Measurements from ENCODE around the gene CCND1.

The CCND1 gene

GRCh38 chr11:69698362-69698761, 57.4 kb downstream of the CCND1 start:
- no peak for TF ChIP-seq CTCF (IDR thresholded peaks at IDR 0.05; ENCODE audit: low read depth, low read length)
- no peak for DNase-seq (ENCODE audit: extremely low read depth, low read depth)

GRCh38 chr11:69699213-69699612, 58.3 kb downstream of the CCND1 start:
- no peak for DNase-seq (ENCODE audit: extremely low read depth, low read depth)
- TF ChIP-seq CTCF (IDR thresholded peaks at IDR 0.05; ENCODE audit: low read depth, low read length): no peak

- TF ChIP-seq CTCF (IDR thresholded peaks at IDR 0.05; ENCODE audit: low read depth, low read length): no peak
- peak; percentile 4 for DNase-seq (ENCODE audit: extremely low read depth, low read depth)
These were observed 59.6 kb downstream of the CCND1 start for GRCh38 chr11:69700278-69701140.

GRCh38 chr11:69702239-69702691, 61.3 kb downstream of the CCND1 start:
- TF ChIP-seq CTCF (IDR thresholded peaks at IDR 0.05; ENCODE audit: low read depth, low read length): no peak
- DNase-seq (ENCODE audit: extremely low read depth, low read depth): no peak

- TF ChIP-seq CTCF (IDR thresholded peaks at IDR 0.05; ENCODE audit: low read depth, low read length): no peak
These were observed 62.0 kb downstream of the CCND1 start for GRCh38 chr11:69702769-69703452.

GRCh38 chr11:69703453-69703767, 62.5 kb downstream of the CCND1 start:
- no peak for TF ChIP-seq CTCF (IDR thresholded peaks at IDR 0.05; ENCODE audit: low read depth, low read length)
- DNase-seq (ENCODE audit: extremely low read depth, low read depth): no peak

More at GRCh38 chr11:69702769-69703452, 62.0 kb downstream of the CCND1 start:
- DNase-seq (ENCODE audit: extremely low read depth, low read depth): no peak
